Transverse colon (tissue), 4 donors: ENCODE results near the gene PRLR.

Source experiments
- EP300 ChIP-seq: sonication (generic); formaldehyde crosslinking; IDR thresholded peaks from one replicate; pipeline ENCODE4 v1.6.1; 2017; ENCODE audit warnings: antibody characterized with exemption, low read depth
- POLR2A ChIP-seq: fragments of 450-650 bp; IDR thresholded peaks from one replicate; pipeline ENCODE4 v1.6.1; 2016; ENCODE audit warnings: antibody characterized with exemption, mild to moderate bottlenecking, moderate library complexity
- POLR2AphosphoS5 ChIP-seq, 3 donors: sonication (generic); formaldehyde crosslinking; IDR thresholded peaks; one replicate each; pipeline ENCODE4 v1.6.1; 2016; ENCODE audit warnings: antibody characterized with exemption in 3 of 3
- TF ChIP-seq, protein P1 (sequence below), 5 experiments: fragments of 200-600 bp in 3 of 5; fragments of 450-650 bp in 2 of 5; sonication (generic) in 3 of 5; IDR thresholded peaks; 1 replicate in 2 of 5; 2 replicates in 3 of 5; pipeline ENCODE4 v1.5.1; 2016 to 2017; ENCODE audit warnings: antibody characterized with exemption in 5 of 5, inconsistent platforms in 3 of 5, mild to moderate bottlenecking in 2 of 5, moderate library complexity in 1 of 5

DNA sequence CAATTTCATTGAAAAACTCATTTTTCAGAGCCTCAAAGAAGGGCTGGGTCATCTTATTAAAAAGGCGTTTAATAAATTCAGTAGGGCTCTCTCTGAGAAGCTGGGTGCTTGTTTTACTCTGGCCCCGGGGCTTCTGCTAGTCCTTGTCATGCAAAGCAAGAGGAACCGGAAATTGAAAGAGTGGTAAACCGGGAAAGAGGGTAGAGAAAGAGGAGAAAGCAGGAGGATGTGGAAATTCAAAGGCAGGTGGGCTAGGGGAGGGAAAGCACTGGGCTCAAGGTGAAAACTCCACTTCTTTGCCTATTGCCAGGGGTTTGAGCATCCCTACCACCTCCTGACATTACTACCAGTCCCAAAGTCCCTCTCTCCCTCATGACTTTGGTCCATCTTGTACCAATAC is 118.0 kb downstream of the PRLR start:
- TF ChIP-seq, protein P1, sequence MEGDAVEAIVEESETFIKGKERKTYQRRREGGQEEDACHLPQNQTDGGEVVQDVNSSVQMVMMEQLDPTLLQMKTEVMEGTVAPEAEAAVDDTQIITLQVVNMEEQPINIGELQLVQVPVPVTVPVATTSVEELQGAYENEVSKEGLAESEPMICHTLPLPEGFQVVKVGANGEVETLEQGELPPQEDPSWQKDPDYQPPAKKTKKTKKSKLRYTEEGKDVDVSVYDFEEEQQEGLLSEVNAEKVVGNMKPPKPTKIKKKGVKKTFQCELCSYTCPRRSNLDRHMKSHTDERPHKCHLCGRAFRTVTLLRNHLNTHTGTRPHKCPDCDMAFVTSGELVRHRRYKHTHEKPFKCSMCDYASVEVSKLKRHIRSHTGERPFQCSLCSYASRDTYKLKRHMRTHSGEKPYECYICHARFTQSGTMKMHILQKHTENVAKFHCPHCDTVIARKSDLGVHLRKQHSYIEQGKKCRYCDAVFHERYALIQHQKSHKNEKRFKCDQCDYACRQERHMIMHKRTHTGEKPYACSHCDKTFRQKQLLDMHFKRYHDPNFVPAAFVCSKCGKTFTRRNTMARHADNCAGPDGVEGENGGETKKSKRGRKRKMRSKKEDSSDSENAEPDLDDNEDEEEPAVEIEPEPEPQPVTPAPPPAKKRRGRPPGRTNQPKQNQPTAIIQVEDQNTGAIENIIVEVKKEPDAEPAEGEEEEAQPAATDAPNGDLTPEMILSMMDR (IDR thresholded peaks at IDR 0.05), result no peak
- TF ChIP-seq POLR2AphosphoS5 (IDR thresholded peaks at IDR 0.05) (no peak), EP300 (no peak), POLR2A (no peak)
